ENCODE results near the gene TFAP2A. TPM values are rescaled to one million over a fixed set of nuclear protein-coding genes. Genes with fewer than 3 reads are reported as not detected.

The TFAP2A gene
- total RNA-seq, 1 experiment from 2014 or later = 1.8 TPM

- no peak for DNase-seq (ENCODE audit: low read depth)
Observed at GRCh38 chr6:10426781-10427279, 12.0 kb upstream of the TFAP2A start.

GRCh38 chr6:10425975-10426780, 11.3 kb upstream of the TFAP2A start:
- DNase-seq (ENCODE audit: low read depth) = peak; percentile 33

GRCh38 chr6:10425176-10425974, 10.5 kb upstream of the TFAP2A start:
- DNase-seq (ENCODE audit: low read depth) = no peak

GRCh38 chr6:10424040-10424439, 9.2 kb upstream of the TFAP2A start:
- no peak for DNase-seq (ENCODE audit: low read depth)

- no peak for DNase-seq (ENCODE audit: low read depth)
Observed at GRCh38 chr6:10422737-10423034, 7.8 kb upstream of the TFAP2A start.

- DNase-seq (ENCODE audit: low read depth) = no peak
Observed at GRCh38 chr6:10421921-10422736, 7.3 kb upstream of the TFAP2A start.

- no peak for DNase-seq (ENCODE audit: low read depth)
Observed at GRCh38 chr6:10421158-10421920, 6.5 kb upstream of the TFAP2A start.

GRCh38 chr6:10420546-10421157, 5.8 kb upstream of the TFAP2A start:
- no peak for DNase-seq (ENCODE audit: low read depth)

GRCh38 chr6:10419749-10420545, 5.1 kb upstream of the TFAP2A start:
- no peak for DNase-seq (ENCODE audit: low read depth)

- peak; percentile 11 for DNase-seq (ENCODE audit: low read depth)
Observed at GRCh38 chr6:10418862-10419748, 4.2 kb upstream of the TFAP2A start.

- no peak for DNase-seq (ENCODE audit: low read depth)
Observed at GRCh38 chr6:10418361-10418861, 3.5 kb upstream of the TFAP2A start.

- DNase-seq (ENCODE audit: low read depth) = no peak
Observed at GRCh38 chr6:10417681-10418104, 2.8 kb upstream of the TFAP2A start.

GRCh38 chr6:10416863-10417641, 2.2 kb upstream of the TFAP2A start:
- DNase-seq (ENCODE audit: low read depth) = no peak

- DNase-seq (ENCODE audit: low read depth) = no peak
Observed at GRCh38 chr6:10416516-10416862, 1.6 kb upstream of the TFAP2A start.

GRCh38 chr6:10415617-10416480, 975 bp upstream of the TFAP2A start:
- no peak for DNase-seq (ENCODE audit: low read depth)

GRCh38 chr6:10413850-10414738, 780 bp downstream of the TFAP2A start:
- no peak for DNase-seq (ENCODE audit: low read depth)
